ENCODE measurements around the gene GNA14.

Gene GNA14

DNA sequence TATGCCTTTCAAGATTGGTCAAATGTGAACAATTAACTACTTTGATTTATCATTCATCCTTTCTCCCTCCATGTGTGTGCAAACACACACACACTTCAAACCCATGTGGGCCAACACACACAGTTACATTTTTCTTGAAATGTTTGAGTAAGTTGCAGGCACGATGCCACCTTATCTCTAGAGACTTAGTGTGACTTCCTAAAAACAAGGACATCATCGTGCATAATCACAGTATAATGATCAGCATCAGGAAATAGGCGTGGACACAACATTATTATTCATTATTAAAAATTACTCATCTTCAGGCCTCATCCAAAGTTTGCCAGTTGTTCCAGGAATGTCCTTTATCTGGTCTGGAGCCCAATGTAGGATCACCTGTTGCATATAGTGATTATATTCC is 209.5 kb downstream of the GNA14 start:
- no peak overlapping the region for H3K4me3 ChIP-seq (ENCODE audit: low read length)
- TF ChIP-seq, protein P1, sequence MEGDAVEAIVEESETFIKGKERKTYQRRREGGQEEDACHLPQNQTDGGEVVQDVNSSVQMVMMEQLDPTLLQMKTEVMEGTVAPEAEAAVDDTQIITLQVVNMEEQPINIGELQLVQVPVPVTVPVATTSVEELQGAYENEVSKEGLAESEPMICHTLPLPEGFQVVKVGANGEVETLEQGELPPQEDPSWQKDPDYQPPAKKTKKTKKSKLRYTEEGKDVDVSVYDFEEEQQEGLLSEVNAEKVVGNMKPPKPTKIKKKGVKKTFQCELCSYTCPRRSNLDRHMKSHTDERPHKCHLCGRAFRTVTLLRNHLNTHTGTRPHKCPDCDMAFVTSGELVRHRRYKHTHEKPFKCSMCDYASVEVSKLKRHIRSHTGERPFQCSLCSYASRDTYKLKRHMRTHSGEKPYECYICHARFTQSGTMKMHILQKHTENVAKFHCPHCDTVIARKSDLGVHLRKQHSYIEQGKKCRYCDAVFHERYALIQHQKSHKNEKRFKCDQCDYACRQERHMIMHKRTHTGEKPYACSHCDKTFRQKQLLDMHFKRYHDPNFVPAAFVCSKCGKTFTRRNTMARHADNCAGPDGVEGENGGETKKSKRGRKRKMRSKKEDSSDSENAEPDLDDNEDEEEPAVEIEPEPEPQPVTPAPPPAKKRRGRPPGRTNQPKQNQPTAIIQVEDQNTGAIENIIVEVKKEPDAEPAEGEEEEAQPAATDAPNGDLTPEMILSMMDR (conservative IDR thresholded peaks at IDR 0.05; ENCODE audit: low read depth, low read length), result no peak
- DNase-seq (ENCODE audit: low read depth), result no peak

DNA sequence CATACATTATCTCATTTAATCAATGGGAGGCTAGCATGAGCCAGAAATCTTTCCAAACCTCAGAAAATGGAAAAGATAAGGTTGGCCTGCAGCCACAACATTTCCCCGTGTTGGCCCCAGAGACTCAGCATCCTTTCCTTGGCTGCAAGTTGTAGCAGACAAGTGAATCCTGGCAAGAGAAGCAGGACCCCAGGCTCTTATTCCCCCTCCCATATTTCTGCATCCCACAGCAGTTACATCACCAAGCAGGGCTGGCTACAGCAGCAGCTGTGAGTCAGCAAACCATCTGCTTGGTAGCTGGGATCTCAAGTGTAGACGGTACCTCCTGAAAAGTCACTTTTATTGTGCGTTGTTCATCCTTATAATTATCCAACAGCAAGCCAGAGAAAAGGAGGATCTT is 212.4 kb downstream of the GNA14 start:
- DNase-seq (ENCODE audit: low read depth), result no peak
- no peak overlapping the region for H3K4me3 ChIP-seq (ENCODE audit: low read length)
- TF ChIP-seq, protein P1 (conservative IDR thresholded peaks at IDR 0.05; ENCODE audit: low read depth, low read length), result no peak

DNA sequence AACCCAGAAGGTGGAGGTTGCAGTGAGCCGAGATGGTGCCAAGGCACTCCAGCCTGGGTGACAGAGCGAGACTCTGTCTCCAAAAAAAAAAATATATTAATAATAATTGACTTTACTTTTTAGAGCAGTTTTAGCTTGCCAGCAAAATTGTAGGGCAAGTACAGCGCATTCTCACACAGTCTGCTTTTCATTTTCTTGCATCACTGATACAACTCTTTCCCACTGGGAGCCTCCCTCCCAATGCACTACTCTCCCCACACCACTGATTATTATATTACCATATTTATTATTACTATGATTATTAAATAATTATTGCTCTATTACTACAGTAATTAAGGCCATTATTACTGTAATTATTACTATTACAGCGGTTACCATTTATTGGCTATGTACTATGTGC is 212.8 kb downstream of the GNA14 start:
- no peak for DNase-seq (ENCODE audit: low read depth)
- no peak overlapping the region for H3K4me3 ChIP-seq (ENCODE audit: low read length)
- TF ChIP-seq, protein P1 (conservative IDR thresholded peaks at IDR 0.05; ENCODE audit: low read depth, low read length), result no peak

DNA sequence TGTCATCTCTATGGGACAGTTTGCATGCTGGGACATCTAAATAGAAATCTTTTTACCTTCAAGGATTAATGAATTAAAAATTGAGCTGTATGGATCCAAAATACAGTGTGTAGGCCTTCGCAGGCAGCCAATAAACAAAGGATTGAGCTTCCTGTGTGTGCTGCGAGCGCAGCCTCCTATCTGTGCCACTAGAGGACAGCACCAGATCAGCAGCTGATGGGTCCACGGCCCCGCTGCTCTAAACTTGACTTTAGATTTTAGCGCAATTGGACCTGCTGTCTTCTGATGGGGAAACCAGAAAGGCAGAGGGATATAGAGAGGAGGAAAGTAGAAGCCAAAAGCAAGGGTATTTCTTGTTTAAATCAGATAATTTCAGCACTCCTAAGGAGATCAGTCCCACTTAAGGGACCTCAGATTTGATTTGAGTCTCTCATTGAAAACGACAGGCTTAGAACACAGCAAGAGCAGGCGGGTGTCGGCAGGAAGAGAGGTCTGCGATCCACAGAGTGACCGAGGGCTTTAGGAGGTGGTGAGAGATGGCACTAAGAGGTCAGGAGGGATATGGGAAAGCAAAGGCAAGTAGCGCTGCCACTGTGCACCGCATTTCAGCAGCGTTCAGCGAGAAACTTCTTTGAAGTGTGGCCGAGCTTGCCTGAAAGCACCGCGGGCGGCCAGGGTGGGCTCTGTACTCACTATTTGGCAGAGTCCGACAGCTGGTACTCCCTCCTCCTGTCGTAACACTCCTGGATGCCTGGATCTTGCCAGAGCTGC is 214.3 kb downstream of the GNA14 start:
- H3K4me3 ChIP-seq (ENCODE audit: low read length), result no peak overlapping the region
- TF ChIP-seq, protein P1 (conservative IDR thresholded peaks at IDR 0.05; ENCODE audit: low read depth, low read length), result peak; percentile 99
- DNase-seq (ENCODE audit: low read depth), result no peak

DNA sequence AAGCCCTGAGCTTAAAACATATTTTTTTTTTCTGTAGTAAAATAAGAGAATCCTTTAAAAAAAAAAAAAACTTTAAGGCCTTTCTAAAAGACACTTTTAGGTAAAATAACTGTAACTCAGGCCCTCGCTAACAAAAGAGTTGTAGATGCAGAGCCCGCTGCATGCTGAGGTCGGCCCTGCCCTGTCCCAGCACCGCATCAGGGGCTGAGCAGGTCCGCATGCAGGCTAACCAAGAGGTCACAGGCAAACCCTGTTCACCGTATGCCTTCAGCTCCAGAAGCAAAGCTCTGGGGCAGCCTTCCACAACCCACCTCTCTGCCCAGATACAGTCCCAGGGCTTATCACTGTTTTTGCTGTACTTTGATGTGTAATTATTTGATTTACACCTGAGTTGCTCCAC is 216.1 kb downstream of the GNA14 start:
- H3K4me3 ChIP-seq (ENCODE audit: low read length), result no peak overlapping the region
- TF ChIP-seq, protein P1 (conservative IDR thresholded peaks at IDR 0.05; ENCODE audit: low read depth, low read length), result no peak
- no peak for DNase-seq (ENCODE audit: low read depth)

DNA sequence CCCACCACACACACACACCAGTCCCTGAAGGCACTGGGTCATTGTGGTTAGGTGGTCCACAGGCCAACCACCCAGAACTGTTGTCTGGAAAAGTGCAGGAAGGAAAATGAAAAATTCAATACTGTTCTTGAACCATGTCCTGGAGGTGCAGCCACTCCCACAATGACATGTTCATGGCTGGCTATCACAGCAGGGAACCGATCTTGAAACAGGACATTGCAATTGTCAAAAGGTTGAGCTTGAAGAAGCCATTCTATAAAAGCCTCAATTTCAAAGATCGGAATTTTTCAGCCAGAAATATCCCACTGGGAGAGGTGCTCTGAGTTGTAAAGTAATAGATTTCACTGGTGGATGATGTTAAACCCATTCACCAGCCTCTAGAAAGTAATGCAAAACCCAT is 218.2 kb downstream of the GNA14 start:
- DNase-seq (ENCODE audit: low read depth), result no peak
- H3K4me3 ChIP-seq (ENCODE audit: low read length), result no peak overlapping the region
- TF ChIP-seq, protein P1 (conservative IDR thresholded peaks at IDR 0.05; ENCODE audit: low read depth, low read length), result no peak

DNA sequence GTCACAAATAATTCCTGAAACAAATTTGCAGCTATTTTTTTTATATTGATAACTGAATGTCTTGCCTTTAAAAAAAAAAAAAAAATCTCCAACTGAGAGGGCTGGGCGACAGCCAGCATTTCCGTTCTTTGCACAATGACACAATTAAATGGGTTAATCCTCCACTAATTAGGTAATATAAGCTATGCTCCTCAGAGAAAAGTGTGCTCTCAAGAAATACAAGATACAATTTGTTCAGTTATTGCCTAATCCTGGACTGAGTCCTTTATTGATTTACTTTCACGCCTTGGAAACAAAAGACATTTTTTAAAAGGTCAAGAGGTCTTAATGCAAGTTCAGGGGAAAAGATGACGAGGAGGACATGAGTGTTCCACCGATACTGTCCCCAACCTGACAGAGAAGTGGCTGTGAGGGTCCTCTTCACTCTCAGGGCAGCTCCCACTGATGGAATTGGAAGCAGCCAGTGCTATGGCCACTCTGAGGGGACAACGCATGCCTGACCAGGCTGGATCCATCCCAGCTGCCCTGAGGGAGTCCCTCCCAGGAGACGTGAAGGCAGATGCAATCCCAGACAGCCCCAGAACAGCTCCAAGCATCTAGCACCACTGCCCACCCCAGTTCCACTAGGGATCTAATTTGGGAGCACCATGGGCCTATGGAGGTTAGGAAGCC is 220.7 kb downstream of the GNA14 start:
- DNase-seq (ENCODE audit: low read depth), result peak; percentile 47
- no peak overlapping the region for H3K4me3 ChIP-seq (ENCODE audit: low read length)
- TF ChIP-seq, protein P1 (conservative IDR thresholded peaks at IDR 0.05; ENCODE audit: low read depth, low read length), result no peak
